ENCODE measurements around the gene TERT. TPM values are rescaled to one million over a fixed set of nuclear protein-coding genes. Genes with fewer than 3 reads are reported as not detected.

TERT gene
- total RNA-seq, 2 donors from 2014 or later = not detected

- DNase-seq (ENCODE audit: low spot score) (no peak), ATAC-seq (ENCODE audit: insufficient number of reproducible peaks, low FRiP score, low read depth) (no peak)
- H3K36me3 ChIP-seq = no peaks in the 10 kb centered on the region
- H3K27me3 ChIP-seq (replicated peaks; ENCODE audit: insufficient read depth) = no peaks in the 10 kb centered on the region
- no peaks in the 10 kb centered on the region for H3K9me3 ChIP-seq
- H3K4me1 ChIP-seq (ENCODE audit: control insufficient read depth in 1 of 2, low read depth in 2 of 2) = no peaks in the 10 kb centered on the region
- no peak overlapping the region for H3K27ac ChIP-seq
- no peak overlapping the region for H3K4me3 ChIP-seq
- TF ChIP-seq CTCF (IDR thresholded peaks at IDR 0.05) = no peak
These were observed 9.2 kb upstream of the TERT start for GRCh38 chr5:1304033-1304432.

DNA sequence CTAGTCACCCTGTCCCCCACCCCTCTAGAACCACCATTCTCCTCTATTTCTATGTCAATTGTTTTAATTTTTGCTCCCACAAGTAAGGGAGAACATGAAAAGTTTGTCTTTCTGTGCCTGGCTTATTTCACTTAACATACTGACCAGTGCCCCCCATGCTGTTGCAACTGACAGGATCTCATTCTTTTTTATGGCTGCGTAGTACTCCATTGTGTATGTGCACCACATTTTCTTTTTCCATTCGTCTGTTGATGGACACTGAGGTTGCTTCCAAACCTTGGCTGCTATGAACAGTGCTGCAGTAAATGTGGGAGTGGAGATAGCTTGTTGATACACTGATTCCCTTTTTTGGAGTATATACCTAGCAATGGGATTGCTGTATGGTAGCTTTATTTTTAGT is 7.4 kb upstream of the TERT start:
- no peak for DNase-seq (ENCODE audit: low spot score)
- Histone ChIP-seq H3K36me3 (no peaks in the 10 kb centered on the region), H3K27ac (no peak overlapping the region), H3K27me3 (replicated peaks; ENCODE audit: insufficient read depth) (no peaks in the 10 kb centered on the region), H3K4me1 (ENCODE audit: control insufficient read depth in 1 of 2, low read depth in 2 of 2) (no peaks in the 10 kb centered on the region), H3K4me3 (no peak overlapping the region), H3K9me3 (no peaks in the 10 kb centered on the region)
- no peak for TF ChIP-seq CTCF (IDR thresholded peaks at IDR 0.05)
- ATAC-seq (ENCODE audit: insufficient number of reproducible peaks, low FRiP score, low read depth) = no peak

GRCh38 chr5:1300581-1301083 is 5.8 kb upstream of the TERT start:
- H3K36me3 ChIP-seq = no peaks in the 10 kb centered on the region
- DNase-seq (ENCODE audit: low spot score) (no peak), ATAC-seq (ENCODE audit: insufficient number of reproducible peaks, low FRiP score, low read depth) (no peak)
- no peak overlapping the region for H3K27ac ChIP-seq
- no peaks in the 10 kb centered on the region for H3K4me1 ChIP-seq (ENCODE audit: control insufficient read depth in 1 of 2, low read depth in 2 of 2)
- H3K9me3 ChIP-seq = no peaks in the 10 kb centered on the region
- H3K4me3 ChIP-seq = no peak overlapping the region
- H3K27me3 ChIP-seq (replicated peaks; ENCODE audit: insufficient read depth) = no peaks in the 10 kb centered on the region
- TF ChIP-seq CTCF (IDR thresholded peaks at IDR 0.05) = no peak

GRCh38 chr5:1299961-1300360 is 5.1 kb upstream of the TERT start:
- H3K36me3 ChIP-seq = no peaks in the 10 kb centered on the region
- no peaks in the 10 kb centered on the region for H3K27me3 ChIP-seq (replicated peaks; ENCODE audit: insufficient read depth)
- no peak overlapping the region for H3K4me3 ChIP-seq
- H3K27ac ChIP-seq = no peak overlapping the region
- no peak for ATAC-seq (ENCODE audit: insufficient number of reproducible peaks, low FRiP score, low read depth)
- no peak for DNase-seq (ENCODE audit: low spot score)
- no peak for TF ChIP-seq CTCF (IDR thresholded peaks at IDR 0.05)
- H3K9me3 ChIP-seq = no peaks in the 10 kb centered on the region
- no peaks in the 10 kb centered on the region for H3K4me1 ChIP-seq (ENCODE audit: control insufficient read depth in 1 of 2, low read depth in 2 of 2)

- Histone ChIP-seq H3K27me3 (replicated peaks; ENCODE audit: insufficient read depth) (no peaks in the 10 kb centered on the region), H3K4me1 (ENCODE audit: control insufficient read depth in 1 of 2, low read depth in 2 of 2) (no peaks in the 10 kb centered on the region), H3K9me3 (no peaks in the 10 kb centered on the region), H3K27ac (no peak overlapping the region), H3K4me3 (no peak overlapping the region), H3K36me3 (no peaks in the 10 kb centered on the region)
- no peak for DNase-seq (ENCODE audit: low spot score)
- no peak for TF ChIP-seq CTCF (IDR thresholded peaks at IDR 0.05)
- no peak for ATAC-seq (ENCODE audit: insufficient number of reproducible peaks, low FRiP score, low read depth)
These were observed 4.6 kb upstream of the TERT start for GRCh38 chr5:1299511-1299850.

All from thoracic aorta (tissue), 2 donors.